Panc1 (cell line): Measurements from ENCODE around the gene ROBO1. TPM values are rescaled to one million over a fixed set of nuclear protein-coding genes. Genes with fewer than 3 reads are reported as not detected.

ENCODE experiments used
- ATAC-seq: fragments of 200-7000 bp; cut with Tn5 transposase; 2 replicates; pipeline ENCODE4 v1.9.1; 2020; ENCODE audit warnings: mild to moderate bottlenecking, moderate library complexity
- BruUV-seq: library from RNA; stranded (reverse); fragments of 400-500 nt; replicated peaks from 2 replicates; lab custom pipeline; 2021; lab: Mats Ljungman, UMichigan
- CTCF ChIA-PET: fragments of 300-600 bp; sonication (Branson Sonifier 250); formaldehyde crosslinking; loops from one replicate; lab custom pipeline; 2022; ENCODE audit warnings: antibody characterized with exemption; lab: Charles Lee
- POLR2A ChIA-PET: fragments of 300-600 bp; sonication (Branson Sonifier 250); formaldehyde crosslinking; loops from one replicate; lab custom pipeline; 2022; ENCODE audit warnings: antibody characterized with exemption; lab: Charles Lee
- DNase-seq: peaks from one replicate; pipeline ENCODE4 v3.0.0-alpha.2; 2010; ENCODE audit warnings: low read depth, low spot score
- H3K27ac ChIP-seq: 2 replicates; pipeline ENCODE4 v1.5.1; 2011; ENCODE audit warnings: mild to moderate bottlenecking, low read length, inconsistent platforms
- H3K27me3 ChIP-seq: fragments of 200-500 bp; sonication (Bioruptor generic); 2 replicates; pipeline ENCODE4 v1.6.0; 2014; ENCODE audit warnings: low read length, inconsistent platforms; ENCODE audit not compliant: control insufficient read depth, insufficient read depth
- H3K36me3 ChIP-seq: fragments of 200-500 bp; sonication (Bioruptor generic); 2 replicates; pipeline ENCODE4 v1.5.1; 2014; ENCODE audit warnings: inconsistent platforms, mild to moderate bottlenecking, low read length, moderate library complexity; ENCODE audit not compliant: control insufficient read depth, insufficient read depth
- H3K4me1 ChIP-seq: 2 replicates; pipeline ENCODE4 v1.5.1; 2011; ENCODE audit warnings: inconsistent platforms, mild to moderate bottlenecking, low read length, moderate library complexity; ENCODE audit not compliant: control insufficient read depth, insufficient read depth
- H3K4me3 ChIP-seq, 2 experiments: 2 replicates each; pipeline ENCODE4 v1.5.1; 2011 to 2012; ENCODE audit warnings: low read depth in 2 of 2, low read length in 2 of 2, mild to moderate bottlenecking in 2 of 2, inconsistent platforms in 1 of 2, moderate library complexity in 1 of 2
- H3K9me3 ChIP-seq: fragments of 200-500 bp; sonication (Bioruptor generic); 2 replicates; pipeline ENCODE4 v1.5.1; 2014; ENCODE audit warnings: low read depth, mild to moderate bottlenecking, inconsistent platforms, low read length, moderate library complexity; ENCODE audit not compliant: control insufficient read depth, insufficient read depth
- CTCF ChIP-seq: fragments of 450-650 bp; IDR thresholded peaks from 2 replicates; pipeline ENCODE4 v1.5.1; 2017; ENCODE audit warnings: mild to moderate bottlenecking
- POLR2AphosphoS5 ChIP-seq: IDR thresholded peaks from 2 replicates; pipeline ENCODE4 v1.6.1; 2012; ENCODE audit warnings: mild to moderate bottlenecking, low read depth, low read length, moderate library complexity
- REST ChIP-seq, 2 experiments: IDR thresholded peaks; 2 replicates each; pipeline ENCODE4 v1.6.1; 2011 to 2012; ENCODE audit warnings: low read depth in 2 of 2, control low read depth in 1 of 2, low read length in 1 of 2, mild to moderate bottlenecking in 1 of 2, moderate library complexity in 1 of 2; ENCODE audit not compliant: insufficient read depth in 1 of 2
- SIN3A ChIP-seq: IDR thresholded peaks from 2 replicates; pipeline ENCODE4 v1.6.1; 2012; ENCODE audit warnings: low read depth, mild to moderate bottlenecking, low read length, moderate library complexity, borderline replicate concordance; ENCODE audit not compliant: insufficient read depth
- TCF7L2 ChIP-seq: IDR thresholded peaks from 2 replicates; pipeline ENCODE4 v1.6.1; 2011; ENCODE audit warnings: mild to moderate bottlenecking, low read depth, low read length, inconsistent platforms
- in situ Hi-C: cut with HindIII; loops from 2 replicates; pipeline ENCODE4 v1.10.0; 2016; ENCODE audit warnings: low sequenced_read_pairs, low pct_unique_long_range_greater_than_20kb
- intact Hi-C: fragments of 100-400 bp; cut with micrococcal nuclease; formaldehyde crosslinking; loops from one replicate; pipeline ENCODE4 v1.10.0; 2022; ENCODE audit not compliant: unreplicated experiment
- total RNA-seq: library from RNA; stranded (reverse); gene quantifications from one replicate; pipeline ENCODE4 v1.2.1, GENCODE V29; 2021; ENCODE audit not compliant: unreplicated experiment

ROBO1 gene
- total RNA-seq, 1 experiment from 2014 or later = 61.6 TPM

- peaks cover 24% of the 10 kb centered on the region for H3K4me1 ChIP-seq
- DNase-seq = no peak
- POLR2A ChIA-PET = no interaction called here
- in situ Hi-C loops = no loop called here
- H3K27ac ChIP-seq = no peak overlapping the region
- no peak overlapping the region for H3K4me3 ChIP-seq
- H3K36me3 ChIP-seq = no peaks in the 10 kb centered on the region; the same call in 1 of the 2 replicates
- no peak for ATAC-seq
- TF ChIP-seq TCF7L2 = no peak
- no peak for TF ChIP-seq REST (IDR thresholded peaks at IDR 0.05; ENCODE audit: insufficient read depth in 1 of 2, low read depth in 2 of 2, low read length in 1 of 2)
- TF ChIP-seq CTCF = no peak
- TF ChIP-seq POLR2AphosphoS5 = no peak
- TF ChIP-seq SIN3A = no peak
- no TSS peak for BruUV-seq
- no peaks in the 10 kb centered on the region for H3K9me3 ChIP-seq
- CTCF ChIA-PET = interaction anchor here (0.5 kb wide), 1 partner anchor 248 kb away, joined by 6 read pairs; no protein-coding TSS in a partner anchor
- no peaks in the 10 kb centered on the region for H3K27me3 ChIP-seq
- intact Hi-C loops = no loop called here
These were observed 775.0 kb downstream of the ROBO1 start for GRCh38 chr3:78992830-78993229.

- Histone ChIP-seq H3K27me3 (no peaks in the 10 kb centered on the region), H3K36me3 (no peaks in the 10 kb centered on the region; the same call in 1 of the 2 replicates), H3K27ac (no peak overlapping the region), H3K9me3 (no peaks in the 10 kb centered on the region), H3K4me3 (no peak overlapping the region), H3K4me1 (peaks cover 24% of the 10 kb centered on the region)
- POLR2A ChIA-PET = no interaction called here
- TF ChIP-seq REST (IDR thresholded peaks at IDR 0.05; ENCODE audit: insufficient read depth in 1 of 2, low read depth in 2 of 2, low read length in 1 of 2) = no peak
- no peak for TF ChIP-seq SIN3A
- TF ChIP-seq POLR2AphosphoS5 = no peak
- TF ChIP-seq CTCF = no peak
- in situ Hi-C loops = no loop called here
- no TSS peak for BruUV-seq
- intact Hi-C loops = no loop called here
- ATAC-seq (no peak), DNase-seq (no peak)
- CTCF ChIA-PET = interaction anchor here (0.5 kb wide), 1 partner anchor 248 kb away, joined by 6 read pairs; no protein-coding TSS in a partner anchor
These were observed 775.4 kb downstream of the ROBO1 start for GRCh38 chr3:78992400-78992799.
